ENCODE measurements around the gene FNDC3B.

FNDC3B gene

GRCh38 chr3:172148241-172148640 lies 108.9 kb downstream of the FNDC3B start:
- H3K27ac ChIP-seq: no peak overlapping the region

GRCh38 chr3:172148702-172149565 lies 109.6 kb downstream of the FNDC3B start:
- H3K27ac ChIP-seq: no peak overlapping the region
- TF ChIP-seq ZFX (IDR thresholded peaks at IDR 0.05; ENCODE audit: borderline replicate concordance) (no peak), CTCF (IDR thresholded peaks at IDR 0.05) (no peak)

More at GRCh38 chr3:172148241-172148640, 108.9 kb downstream of the FNDC3B start:
- no peak for TF ChIP-seq ZFX (IDR thresholded peaks at IDR 0.05; ENCODE audit: borderline replicate concordance)
- TF ChIP-seq CTCF (IDR thresholded peaks at IDR 0.05): no peak

DNA sequence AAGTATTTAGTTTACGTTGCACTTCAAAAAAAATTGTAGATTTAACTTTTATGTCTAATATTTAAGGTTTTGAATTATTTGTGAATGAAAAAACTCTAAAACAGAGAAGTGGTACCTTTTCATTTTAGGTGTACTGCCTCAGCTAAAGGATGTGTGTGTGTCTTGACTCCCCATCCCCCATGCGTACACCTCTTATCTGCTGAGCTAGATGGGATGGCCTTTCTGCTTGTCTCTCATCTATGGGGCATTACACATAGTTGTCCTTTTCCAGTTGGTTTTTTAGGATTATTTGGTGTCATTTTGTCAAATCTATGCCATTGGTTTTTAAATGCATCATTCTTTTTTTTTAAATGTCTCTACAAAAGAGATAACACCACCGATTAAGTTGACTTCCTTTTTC lies 110.9 kb downstream of the FNDC3B start:
- TF ChIP-seq CTCF (IDR thresholded peaks at IDR 0.05): no peak
- TF ChIP-seq ZFX (IDR thresholded peaks at IDR 0.05; ENCODE audit: borderline replicate concordance): no peak
- no peak overlapping the region for H3K27ac ChIP-seq

GRCh38 chr3:172150913-172151650 lies 111.7 kb downstream of the FNDC3B start:
- no peak for TF ChIP-seq CTCF (IDR thresholded peaks at IDR 0.05)
- TF ChIP-seq ZFX (IDR thresholded peaks at IDR 0.05; ENCODE audit: borderline replicate concordance): no peak
- no peak overlapping the region for H3K27ac ChIP-seq

- TF ChIP-seq ZFX (IDR thresholded peaks at IDR 0.05; ENCODE audit: borderline replicate concordance) (no peak), CTCF (IDR thresholded peaks at IDR 0.05) (no peak)
- H3K27ac ChIP-seq: no peak overlapping the region
Measured at GRCh38 chr3:172151651-172152649, 112.6 kb downstream of the FNDC3B start.

DNA sequence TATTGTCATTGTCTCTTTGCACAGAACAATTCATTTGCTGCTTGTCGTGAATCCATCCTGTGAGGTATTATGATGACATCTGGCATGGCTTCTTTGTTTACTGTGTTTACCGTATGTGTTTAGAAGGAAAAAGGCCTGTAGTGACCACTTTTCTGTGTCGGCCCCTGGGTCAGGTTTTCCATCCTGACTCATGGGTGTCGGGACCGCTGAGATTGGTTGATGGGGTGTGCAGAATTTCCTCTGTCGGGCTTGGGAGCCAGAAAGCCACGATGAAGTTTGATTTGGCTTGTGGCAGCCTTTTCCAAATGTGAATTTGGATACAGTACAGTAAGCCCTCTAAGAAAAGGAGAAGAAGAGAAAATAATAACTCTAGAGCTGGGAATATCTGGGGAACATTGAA lies 113.5 kb downstream of the FNDC3B start:
- no peak overlapping the region for H3K27ac ChIP-seq
- no peak for TF ChIP-seq ZFX (IDR thresholded peaks at IDR 0.05; ENCODE audit: borderline replicate concordance)
- TF ChIP-seq CTCF (IDR thresholded peaks at IDR 0.05): no peak
